Osteocyte (in vitro differentiated cells): Measurements from ENCODE around the gene BPIFB1. TPM values are rescaled to one million over a fixed set of nuclear protein-coding genes. Genes with fewer than 3 reads are reported as not detected.

Experiments used
- DNase-seq: peaks from one replicate; pipeline ENCODE4 v3.0.0; 2021; ENCODE audit warnings: mixed read lengths; ENCODE audit not compliant: unreplicated experiment; ENCODE audit errors: extremely low spot score
- H3K27ac Mint-ChIP-seq: one replicate; pipeline ENCODE4 v1.8.0; 2021; ENCODE audit warnings: mild to moderate bottlenecking, mixed read lengths; ENCODE audit not compliant: unreplicated experiment
- H3K27me3 Mint-ChIP-seq: one replicate; pipeline ENCODE4 v1.8.0; 2021; ENCODE audit warnings: mixed read lengths; ENCODE audit not compliant: unreplicated experiment
- H3K36me3 Mint-ChIP-seq: one replicate; pipeline ENCODE4 v1.8.0; 2021; ENCODE audit warnings: mixed read lengths; ENCODE audit not compliant: unreplicated experiment
- H3K4me1 Mint-ChIP-seq: one replicate; pipeline ENCODE4 v1.8.0; 2021; ENCODE audit warnings: mixed read lengths; ENCODE audit not compliant: unreplicated experiment
- H3K4me3 Mint-ChIP-seq: one replicate; pipeline ENCODE4 v1.8.0; 2021; ENCODE audit warnings: mild to moderate bottlenecking, moderate library complexity, mixed read lengths; ENCODE audit not compliant: unreplicated experiment
- H3K9me3 Mint-ChIP-seq: one replicate; pipeline ENCODE4 v1.8.0; 2021; ENCODE audit warnings: mixed read lengths; ENCODE audit not compliant: unreplicated experiment
- CTCF ChIP-seq: fragments of 200-600 bp; sonication (generic); IDR thresholded peaks from 2 replicates; pipeline ENCODE4 v1.5.0; 2021; ENCODE audit warnings: antibody characterized with exemption, mild to moderate bottlenecking, moderate library complexity
- total RNA-seq: library from RNA; stranded (reverse); gene quantifications from 2 replicates; pipeline ENCODE4 v1.2.1, GENCODE V29; 2021

BPIFB1 gene
- total RNA-seq, 1 donor from 2014 or later: not detected

GRCh38 chr20:33343521-33343920 lies 60.5 kb downstream of the BPIFB1 start:
- Mint-ChIP-seq H3K27me3 (no peaks in the 10 kb centered on the region), H3K9me3 (no peaks in the 10 kb centered on the region), H3K4me3 (no peak overlapping the region), H3K27ac (no peak overlapping the region), H3K36me3 (no peaks in the 10 kb centered on the region), H3K4me1 (no peaks in the 10 kb centered on the region)
- no peak for TF ChIP-seq CTCF
- DNase-seq: no peak

DNA sequence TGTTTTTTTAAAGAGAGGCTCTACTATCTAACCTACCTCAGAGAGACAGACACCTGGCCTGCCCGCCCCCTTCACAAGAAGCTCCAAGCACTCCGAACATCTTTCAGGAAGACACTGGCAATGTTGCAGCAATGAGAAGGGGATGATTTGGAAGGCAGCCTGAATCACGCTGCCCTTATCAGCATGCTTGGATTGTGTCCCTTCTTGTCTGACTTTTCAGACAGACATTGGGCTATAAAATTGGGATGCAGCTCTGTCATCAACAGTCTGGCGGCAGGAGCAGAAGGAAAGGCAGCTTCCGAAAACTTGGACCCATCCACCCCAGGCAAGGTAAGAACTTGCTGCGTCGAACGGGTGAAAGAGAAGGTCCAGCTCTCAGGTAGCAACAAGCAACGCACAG lies 62.3 kb downstream of the BPIFB1 start:
- Mint-ChIP-seq H3K9me3 (no peaks in the 10 kb centered on the region), H3K4me3 (no peak overlapping the region), H3K27me3 (no peaks in the 10 kb centered on the region), H3K27ac (no peak overlapping the region), H3K36me3 (peaks cover 2% of the 10 kb centered on the region), H3K4me1 (no peaks in the 10 kb centered on the region)
- no peak for TF ChIP-seq CTCF
- no peak for DNase-seq

DNA sequence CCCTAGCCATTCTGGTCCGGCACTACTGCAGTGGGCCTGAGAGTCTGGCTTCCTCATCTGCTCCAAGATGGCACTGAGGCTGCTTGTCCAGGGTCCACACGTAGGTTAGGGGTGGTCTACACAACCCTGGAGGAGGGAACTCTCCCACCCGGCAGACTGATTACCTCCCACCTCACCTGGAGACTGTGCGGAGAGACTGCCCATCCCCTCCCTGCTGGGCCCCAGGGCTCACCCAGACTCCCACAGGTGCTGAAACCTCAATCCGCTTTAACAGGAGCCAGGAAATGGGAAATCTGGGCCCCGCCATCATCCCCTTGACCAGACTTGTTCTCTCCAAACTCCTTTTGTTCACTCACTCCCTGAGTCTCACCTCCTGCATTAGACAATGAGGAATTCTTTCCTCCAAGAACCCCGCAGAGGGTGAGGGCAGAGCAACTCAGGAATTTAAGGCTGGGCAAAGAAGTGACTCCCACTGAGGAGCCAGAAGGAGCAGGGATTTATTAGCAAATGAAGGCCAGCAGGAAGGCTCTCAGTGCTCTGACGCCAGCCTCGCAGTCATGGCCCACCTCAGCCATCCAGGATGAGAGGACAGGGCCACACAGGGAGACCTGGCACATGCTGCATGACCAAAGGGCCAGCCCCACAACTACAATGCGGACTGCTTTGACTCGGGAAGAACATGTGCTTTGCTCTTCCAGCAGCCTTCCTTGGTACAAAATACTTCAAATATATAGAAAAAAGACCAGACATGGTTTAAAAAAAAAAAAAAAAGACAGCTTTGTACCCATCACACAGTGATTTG lies 65.3 kb downstream of the BPIFB1 start:
- H3K4me1 Mint-ChIP-seq: no peaks in the 10 kb centered on the region

GRCh38 chr20:33349493-33349892 lies 66.5 kb downstream of the BPIFB1 start:
- no peaks in the 10 kb centered on the region for H3K27me3 Mint-ChIP-seq
- H3K27ac Mint-ChIP-seq: no peak overlapping the region
- H3K36me3 Mint-ChIP-seq: peaks cover 4% of the 10 kb centered on the region
- no peaks in the 10 kb centered on the region for H3K9me3 Mint-ChIP-seq
- H3K4me3 Mint-ChIP-seq: no peak overlapping the region
- H3K4me1 Mint-ChIP-seq: no peaks in the 10 kb centered on the region
- DNase-seq: no peak
- TF ChIP-seq CTCF: no peak

More for the DNA sequence above, 65.3 kb downstream of the BPIFB1 start:
- no peak for DNase-seq
- no peak for TF ChIP-seq CTCF
- Mint-ChIP-seq H3K27ac (no peak overlapping the region), H3K36me3 (peaks cover 4% of the 10 kb centered on the region), H3K4me3 (no peak overlapping the region), H3K27me3 (no peaks in the 10 kb centered on the region), H3K9me3 (no peaks in the 10 kb centered on the region)

DNA sequence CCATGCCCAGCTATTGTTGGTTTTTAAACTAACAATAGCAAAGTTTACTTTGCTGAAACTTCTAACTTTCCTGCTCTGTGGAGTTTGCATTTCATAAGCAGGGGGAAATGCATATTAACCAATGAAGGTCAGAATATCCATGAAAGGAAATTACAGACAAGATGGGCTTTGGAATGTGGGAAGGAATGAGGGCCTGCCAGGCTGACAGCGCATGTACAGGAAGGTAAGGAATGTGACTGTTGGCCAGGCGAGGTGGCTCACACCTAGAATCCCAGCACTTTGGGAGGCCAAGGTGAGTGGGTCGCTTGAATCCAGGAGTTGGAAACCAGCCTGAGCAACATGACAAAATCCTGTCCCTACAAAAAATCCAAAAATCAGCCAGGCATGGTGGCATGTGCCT lies 68.7 kb downstream of the BPIFB1 start:
- H3K27me3 Mint-ChIP-seq: no peaks in the 10 kb centered on the region
- peaks cover 9% of the 10 kb centered on the region for H3K36me3 Mint-ChIP-seq
- no peak for DNase-seq
- H3K9me3 Mint-ChIP-seq: no peaks in the 10 kb centered on the region
- TF ChIP-seq CTCF: no peak
- H3K4me3 Mint-ChIP-seq: no peak overlapping the region
- H3K4me1 Mint-ChIP-seq: no peaks in the 10 kb centered on the region
- no peak overlapping the region for H3K27ac Mint-ChIP-seq
